Lung (tissue), 12 donors: Measurements from ENCODE around the gene PPP2R1A. TPM values are rescaled to one million over a fixed set of nuclear protein-coding genes. Genes with fewer than 3 reads are reported as not detected.

ENCODE experiments used
- ATAC-seq: fragments of 200-7000 bp; cut with Tn5 transposase; one replicate; pipeline ENCODE4 v1.9.1; 2020; ENCODE audit warnings: moderate number of reproducible peaks; ENCODE audit not compliant: insufficient read depth, low FRiP score
- DNase-seq, 3 donors: peaks; one replicate each; pipeline ENCODE4 v3.0.0-alpha.2; 2013 to 2017
- H3K27ac ChIP-seq, 2 donors: one replicate each; pipeline ENCODE4 v1.5.1; 2013; ENCODE audit warnings: mild to moderate bottlenecking in 2 of 2, moderate library complexity in 2 of 2, control low read depth in 1 of 2, inconsistent platforms in 1 of 2, low read depth in 1 of 2, low read length in 1 of 2
- H3K27me3 ChIP-seq, 3 donors: one replicate each; pipeline ENCODE4 v1.5.1; 2013; ENCODE audit warnings: low read length in 2 of 3; ENCODE audit not compliant: control insufficient read depth in 3 of 3, insufficient read depth in 3 of 3
- H3K36me3 ChIP-seq, 4 donors: one replicate each; pipeline ENCODE4 v1.5.1; 2013; ENCODE audit warnings: low read length in 4 of 4, mild to moderate bottlenecking in 1 of 4, moderate library complexity in 1 of 4; ENCODE audit not compliant: control insufficient read depth in 4 of 4, insufficient read depth in 4 of 4
- H3K4me1 ChIP-seq, 5 donors: one replicate each; pipeline ENCODE4 v1.5.1; 2013; ENCODE audit warnings: low read length in 5 of 5, mild to moderate bottlenecking in 2 of 5, moderate library complexity in 1 of 5; ENCODE audit not compliant: control insufficient read depth in 5 of 5, insufficient read depth in 5 of 5
- H3K4me3 ChIP-seq: one replicate; pipeline ENCODE4 v1.5.1; 2013; ENCODE audit warnings: mild to moderate bottlenecking, control low read depth, moderate library complexity
- H3K9ac ChIP-seq, 2 donors: one replicate each; pipeline ENCODE4 v1.5.1; 2013; ENCODE audit warnings: low read length in 2 of 2, control low read depth in 1 of 2; ENCODE audit not compliant: insufficient read depth in 1 of 2
- H3K9me3 ChIP-seq, 4 donors: one replicate each; pipeline ENCODE4 v1.5.1; 2013; ENCODE audit warnings: low read length in 3 of 4, mild to moderate bottlenecking in 1 of 4, moderate library complexity in 1 of 4; ENCODE audit not compliant: control insufficient read depth in 4 of 4, insufficient read depth in 3 of 4
- CTCF ChIP-seq: IDR thresholded peaks from 2 replicates; pipeline ENCODE4 v1.5.1; 2012; ENCODE audit warnings: mild to moderate bottlenecking; ENCODE audit errors: control extremely low read depth, extremely low read depth
- WGBS, 2 donors: extraction: QIAGEN DNeasy Blood & Tissue Kit; methylation state at CpG; one replicate each; pipeline ENCODE4 v1.1.7; 2013; 5-methylcytosine and 5-hydroxymethylcytosine counted together
- polyA plus RNA-seq, 2 donors: library from polyadenylated mRNA; stranded (reverse); fragments of 200-250 nt; gene quantifications; one replicate each; pipeline ENCODE4 v1.2.1, GENCODE V29; 2013
- total RNA-seq, 2 donors: library from RNA; depleted of rRNA in 1 of 2; stranded (reverse); fragments of >200 nt in 1 of 2; gene quantifications; one replicate each; pipeline ENCODE4 v1.2.1, GENCODE V29; 2014 to 2021
- donor health status: control.
- donor health status: control.
- donor health status: Bipolar disorder and iron deficiency.
- donor health status: healthy.
- donor health status: DM: yes; HTN: yes; CAD: no.

PPP2R1A gene
- total and polyA plus RNA-seq, 4 donors = 117 to 250 (median 169) TPM

- H3K27ac ChIP-seq = peak overlapping the region; percentile 97 to 98
- no peaks in the 10 kb centered on the region for H3K27me3 ChIP-seq
- ATAC-seq (no peak), DNase-seq (peak in 2 of 3 donors; percentile 12 to 67)
- H3K9ac ChIP-seq = peak overlapping the region; percentile 81 to 90
- H3K4me1 ChIP-seq = peaks cover 7 to 25% (median 15%) of the 10 kb centered on the region in 5 donors
- H3K36me3 ChIP-seq = peaks cover 5 to 15% (median 9%) of the 10 kb centered on the region in 4 donors
- WGBS, 2 donors = 5 to 8% methylated on average over 40 of the region's 40 CpGs
- TF ChIP-seq CTCF = no peak
- no peaks in the 10 kb centered on the region for H3K9me3 ChIP-seq
- H3K4me3 ChIP-seq = peak overlapping the region; percentile 79
Observed at GRCh38 chr19:52190487-52191293, 838 bp downstream of the PPP2R1A start.

- WGBS, 2 donors = 63 to 76% methylated on average over 5 of the region's 5 CpGs
- TF ChIP-seq CTCF = no peak
- DNase-seq = no peak
- no peaks in the 10 kb centered on the region for H3K9me3 ChIP-seq
- peaks cover 7 to 25% (median 18%) of the 10 kb centered on the region in 5 donors for H3K4me1 ChIP-seq
- H3K27me3 ChIP-seq = no peaks in the 10 kb centered on the region
- H3K36me3 ChIP-seq = peaks cover 8 to 16% (median 13%) of the 10 kb centered on the region in 4 donors
- ATAC-seq = no peak
- H3K9ac ChIP-seq = peak overlapping the region; percentile 81 to 90
- H3K27ac ChIP-seq = peak overlapping the region in 1 of 2 donors; percentile 97
- no peak overlapping the region for H3K4me3 ChIP-seq
Observed at GRCh38 chr19:52191389-52191788, 1.5 kb downstream of the PPP2R1A start.

- peak overlapping the region in 1 of 2 donors; percentile 90 for H3K9ac ChIP-seq
- H3K4me1 ChIP-seq = peaks cover 7 to 25% (median 18%) of the 10 kb centered on the region in 5 donors
- H3K4me3 ChIP-seq = no peak overlapping the region
- DNase-seq (no peak), ATAC-seq (no peak)
- TF ChIP-seq CTCF = no peak
- H3K36me3 ChIP-seq = peaks cover 8 to 17% (median 16%) of the 10 kb centered on the region in 4 donors
- H3K27ac ChIP-seq = peak overlapping the region in 1 of 2 donors; percentile 97
- no peaks in the 10 kb centered on the region for H3K9me3 ChIP-seq
- 56 to 84% methylated on average over 2 of the region's 2 CpGs for WGBS, 2 donors
- H3K27me3 ChIP-seq = no peaks in the 10 kb centered on the region
Observed at GRCh38 chr19:52191951-52192350, 2.1 kb downstream of the PPP2R1A start.
